ENCODE data around the gene LPAR1.
"Not testable (repeated sequence)": the region's sequence is repeated elsewhere in the genome, so short reads cannot be mapped to it uniquely, and the experiment has no call there.

LPAR1 gene

DNA sequence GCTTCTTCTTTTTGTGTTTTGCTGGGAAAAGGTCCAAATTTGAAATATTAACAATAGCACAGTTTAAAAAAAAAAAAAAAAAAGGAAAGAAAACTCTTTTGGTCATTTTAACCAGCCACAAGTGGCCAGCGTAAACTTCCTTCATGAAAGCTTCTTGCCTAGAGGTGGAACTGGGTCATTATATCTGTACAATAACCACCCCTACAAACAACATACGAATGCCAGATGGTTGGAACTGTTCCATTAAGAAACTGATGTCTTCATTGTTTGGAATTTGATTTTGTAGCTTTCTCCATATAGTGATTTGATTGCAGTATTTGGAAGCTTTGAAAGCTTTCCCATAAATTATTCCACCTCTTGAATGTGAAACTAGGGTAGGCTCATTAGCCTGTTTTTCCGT lies 18.3 kb upstream of the LPAR1 start:
- no peak overlapping the region for H3K4me3 ChIP-seq (ENCODE audit: control insufficient read depth, low read depth, low read length)
- no peak for DNase-seq (ENCODE audit: low read depth)
- TF ChIP-seq CTCF (IDR thresholded peaks at IDR 0.05; ENCODE audit: control insufficient read depth, insufficient read depth, low read depth, low read length, missing control alignments): no peak

DNA sequence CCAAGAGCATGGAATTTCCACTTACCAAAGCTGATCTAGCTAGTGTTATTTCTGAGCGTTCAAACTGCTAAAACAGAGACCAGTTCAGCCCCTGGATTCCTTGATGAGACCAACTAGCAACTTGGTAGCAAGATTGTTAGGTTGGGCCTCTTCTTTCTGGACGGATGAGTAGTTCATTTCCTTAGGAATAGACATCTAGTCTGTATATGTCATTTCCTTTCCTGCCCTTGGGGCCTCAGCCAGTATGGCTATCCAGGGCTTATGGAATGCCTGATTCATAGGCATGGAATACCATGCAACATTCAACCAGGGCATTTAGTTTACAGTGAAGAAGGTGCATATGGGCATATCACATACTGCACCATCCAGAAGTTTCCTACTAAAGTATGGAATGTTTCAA lies 14.5 kb upstream of the LPAR1 start:
- no peak for TF ChIP-seq CTCF (IDR thresholded peaks at IDR 0.05; ENCODE audit: control insufficient read depth, insufficient read depth, low read depth, low read length, missing control alignments)
- DNase-seq (ENCODE audit: low read depth): no peak
- no peak overlapping the region for H3K4me3 ChIP-seq (ENCODE audit: control insufficient read depth, low read depth, low read length)

DNA sequence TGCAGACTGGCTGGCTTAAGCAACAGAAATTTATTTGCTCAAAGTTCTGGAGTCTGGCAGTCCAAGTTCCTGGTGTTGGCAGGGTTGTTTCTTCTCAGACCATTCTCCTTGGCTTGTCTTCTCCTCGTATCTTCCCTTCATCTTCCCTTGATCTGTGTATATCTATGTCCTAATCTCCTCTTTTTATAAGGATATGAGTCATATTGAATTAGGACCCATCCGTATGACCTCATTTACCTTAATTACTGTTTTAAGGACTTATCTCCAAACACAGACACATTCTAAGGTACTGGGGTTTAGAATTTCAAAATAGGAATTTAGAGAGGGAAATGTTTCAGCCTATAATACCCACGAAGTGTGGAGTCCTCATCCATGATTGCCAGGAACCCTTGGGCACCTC lies 13.1 kb upstream of the LPAR1 start:
- no peak overlapping the region for H3K4me3 ChIP-seq (ENCODE audit: control insufficient read depth, low read depth, low read length)
- no peak for TF ChIP-seq CTCF (IDR thresholded peaks at IDR 0.05; ENCODE audit: control insufficient read depth, insufficient read depth, low read depth, low read length, missing control alignments)
- no peak for DNase-seq (ENCODE audit: low read depth)

DNA sequence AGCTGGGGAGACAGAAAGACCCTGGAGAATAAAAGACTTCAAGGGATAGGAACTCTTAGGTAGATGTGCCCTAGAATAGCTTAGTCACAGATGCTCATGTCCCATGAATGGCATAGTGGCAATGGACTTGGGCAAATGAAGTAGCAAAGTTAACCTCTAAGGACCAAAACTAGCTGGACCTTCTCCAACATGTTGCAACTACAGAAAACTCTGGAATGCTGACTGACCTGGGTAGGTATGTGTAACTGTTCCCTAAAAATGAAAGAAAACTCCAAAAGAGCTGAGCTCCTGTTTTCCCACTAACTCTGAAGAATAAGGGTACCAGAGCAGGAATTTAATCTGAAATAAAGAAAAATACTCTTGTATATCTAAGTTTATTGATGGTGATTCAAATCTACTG lies 12.5 kb upstream of the LPAR1 start:
- no peak for DNase-seq (ENCODE audit: low read depth)
- no peak for TF ChIP-seq CTCF (IDR thresholded peaks at IDR 0.05; ENCODE audit: control insufficient read depth, insufficient read depth, low read depth, low read length, missing control alignments)
- H3K4me3 ChIP-seq (ENCODE audit: control insufficient read depth, low read depth, low read length): no peak overlapping the region

DNA sequence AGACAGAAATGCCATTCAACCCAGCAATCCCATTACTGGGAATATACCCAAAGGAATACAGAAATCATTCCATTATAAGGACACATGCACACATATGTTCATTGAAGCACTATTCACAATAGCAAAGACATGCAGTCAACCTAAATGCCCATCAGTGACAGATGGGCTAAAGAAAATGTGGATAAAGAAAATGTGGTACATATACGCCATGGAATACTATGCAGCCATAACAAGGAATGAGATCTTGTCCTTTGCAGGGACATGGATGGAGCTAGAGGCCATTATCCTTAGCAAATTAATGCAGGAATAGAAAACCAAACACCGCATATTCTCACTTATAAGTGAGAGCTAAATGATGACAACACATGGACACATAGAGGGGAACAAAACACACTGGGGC lies 9.0 kb upstream of the LPAR1 start:
- H3K4me3 ChIP-seq (ENCODE audit: control insufficient read depth, low read depth, low read length); DNase-seq (ENCODE audit: low read depth): not testable (repeated sequence)

GRCh38 chr9:111041902-111042301 lies 3.6 kb upstream of the LPAR1 start:
- no peak for DNase-seq (ENCODE audit: low read depth)
- no peak for TF ChIP-seq CTCF (IDR thresholded peaks at IDR 0.05; ENCODE audit: control insufficient read depth, insufficient read depth, low read depth, low read length, missing control alignments)
- no peak overlapping the region for H3K4me3 ChIP-seq (ENCODE audit: control insufficient read depth, low read depth, low read length)

DNA sequence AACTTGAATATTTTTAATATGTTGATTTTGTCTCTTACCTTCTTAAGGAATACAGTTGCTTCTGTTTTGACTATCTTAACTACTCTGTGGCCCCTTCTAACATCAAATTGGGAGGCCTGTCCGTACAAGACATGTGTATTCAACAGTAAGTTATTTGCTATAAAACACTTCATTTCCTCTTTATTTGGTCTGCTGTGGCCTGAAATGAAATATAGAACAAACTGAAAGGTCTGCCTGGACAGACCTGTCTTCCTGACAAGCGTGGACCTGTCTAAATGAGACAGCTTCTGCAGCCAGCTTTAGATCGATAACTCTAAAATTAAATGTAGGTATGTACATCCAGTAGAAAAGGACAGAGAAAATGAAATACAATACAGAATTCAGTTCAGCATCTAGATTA lies 2.2 kb upstream of the LPAR1 start:
- DNase-seq (ENCODE audit: low read depth): no peak
- TF ChIP-seq CTCF (IDR thresholded peaks at IDR 0.05; ENCODE audit: control insufficient read depth, insufficient read depth, low read depth, low read length, missing control alignments): no peak
- H3K4me3 ChIP-seq (ENCODE audit: control insufficient read depth, low read depth, low read length): no peak overlapping the region
